GM19455 (cell line): ENCODE measurements around the gene GPR89B.
"Not testable (repeated sequence)": the region's sequence is repeated elsewhere in the genome, so short reads cannot be mapped to it uniquely, and the experiment has no call there.

Experiments used
- ATAC-seq: cut with Tn5 transposase; IDR thresholded peaks from one replicate; pipeline ENCODE4 v1.9.1; 2021; ENCODE audit not compliant: unreplicated experiment

GPR89B gene

DNA sequence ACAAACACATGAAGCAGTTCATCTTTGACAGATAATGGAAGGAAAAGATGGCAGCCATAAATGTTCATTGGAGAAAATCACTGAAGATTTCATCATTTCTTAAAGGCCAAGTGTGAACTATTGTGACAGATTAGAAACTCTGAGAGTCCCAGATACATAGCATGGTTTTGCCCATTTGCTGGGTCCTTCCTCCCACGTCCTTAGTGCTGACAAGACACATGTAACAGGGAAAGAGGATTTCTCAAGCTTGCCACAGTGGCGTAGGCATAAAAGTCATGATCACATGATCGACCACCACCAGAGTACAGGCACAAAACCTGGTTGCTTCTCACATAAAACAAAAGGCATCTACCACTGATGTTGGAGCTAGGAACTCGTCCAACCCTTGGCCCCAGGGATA, 98.8 kb downstream of the GPR89B start:
- not testable (repeated sequence) for ATAC-seq

DNA sequence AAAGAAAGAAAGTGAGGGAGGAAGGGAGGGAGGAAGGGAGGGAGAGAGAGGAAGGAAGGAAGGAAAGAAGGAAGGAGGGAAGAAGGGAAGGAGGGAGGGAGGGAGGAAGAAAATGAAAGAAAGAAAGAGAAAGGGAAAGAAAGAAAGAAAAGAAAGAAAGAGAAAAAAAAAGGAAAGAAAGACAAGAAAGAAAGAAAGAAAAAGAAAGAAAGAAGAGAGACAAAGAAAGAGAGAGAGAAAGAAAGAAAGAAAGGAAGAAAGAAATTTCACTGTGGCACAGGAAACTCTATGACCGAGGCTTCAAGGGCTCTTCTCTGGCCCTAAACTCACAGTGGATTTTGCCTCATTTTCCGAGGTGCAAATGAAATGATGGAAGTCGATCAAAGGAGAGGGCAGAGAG, 104.0 kb downstream of the GPR89B start:
- not testable (repeated sequence) for ATAC-seq

GRCh38 chr1:148032690-148033089, 104.5 kb downstream of the GPR89B start:
- not testable (repeated sequence) for ATAC-seq

GRCh38 chr1:148033147-148033546, 104.9 kb downstream of the GPR89B start:
- not testable (repeated sequence) for ATAC-seq

- ATAC-seq = peak; percentile 16
Observed at GRCh38 chr1:148037850-148038461, 109.7 kb downstream of the GPR89B start.

- peak; percentile 87 for ATAC-seq
Observed at GRCh38 chr1:148038462-148039333, 110.5 kb downstream of the GPR89B start.
